ENCODE data around the gene PNMA3. TPM values are rescaled to one million over a fixed set of nuclear protein-coding genes. Genes with fewer than 3 reads are reported as not detected.

PNMA3 gene
- total RNA-seq, 1 donor from 2014 or later: 0.69 TPM

- H3K4me3 ChIP-seq (ENCODE audit: low read depth, low read length): peak overlapping the region; percentile 46
- TF ChIP-seq CTCF (conservative IDR thresholded peaks at IDR 0.05; ENCODE audit: low read depth, low read length): peak; percentile 63
- DNase-seq (ENCODE audit: low read depth): no peak
Measured at GRCh38 chrX:153032397-153033118, 23.7 kb upstream of the PNMA3 start.

- TF ChIP-seq CTCF (conservative IDR thresholded peaks at IDR 0.05; ENCODE audit: low read depth, low read length): no peak
- no peak overlapping the region for H3K4me3 ChIP-seq (ENCODE audit: low read depth, low read length)
- no peak for DNase-seq (ENCODE audit: low read depth)
Measured at GRCh38 chrX:153049093-153049492, 7.2 kb upstream of the PNMA3 start.

GRCh38 chrX:153052534-153052933, 3.7 kb upstream of the PNMA3 start:
- TF ChIP-seq CTCF (conservative IDR thresholded peaks at IDR 0.05; ENCODE audit: low read depth, low read length): no peak
- no peak for DNase-seq (ENCODE audit: low read depth)
- no peak overlapping the region for H3K4me3 ChIP-seq (ENCODE audit: low read depth, low read length)

- no peak for TF ChIP-seq CTCF (conservative IDR thresholded peaks at IDR 0.05; ENCODE audit: low read depth, low read length)
- no peak overlapping the region for H3K4me3 ChIP-seq (ENCODE audit: low read depth, low read length)
- DNase-seq (ENCODE audit: low read depth): no peak
Measured at GRCh38 chrX:153057281-153057680, 1.0 kb downstream of the PNMA3 start.

- TF ChIP-seq CTCF (conservative IDR thresholded peaks at IDR 0.05; ENCODE audit: low read depth, low read length): no peak
Measured at GRCh38 chrX:153059191-153060094, 3.2 kb downstream of the PNMA3 start.

GRCh38 chrX:153060095-153060445, 3.8 kb downstream of the PNMA3 start:
- H3K4me3 ChIP-seq (ENCODE audit: low read depth, low read length): no peak overlapping the region
- no peak for DNase-seq (ENCODE audit: low read depth)
- TF ChIP-seq CTCF (conservative IDR thresholded peaks at IDR 0.05; ENCODE audit: low read depth, low read length): no peak

More at GRCh38 chrX:153059191-153060094, 3.2 kb downstream of the PNMA3 start:
- H3K4me3 ChIP-seq (ENCODE audit: low read depth, low read length): no peak overlapping the region
- no peak for DNase-seq (ENCODE audit: low read depth)

Measured in epithelial cell of proximal tubule (primary cell).